GM12875 (cell line): Measurements from ENCODE around the gene CXCL12.

Experiments
- H3K4me3 ChIP-seq: one replicate; pipeline ENCODE4 v1.5.1; 2011; ENCODE audit warnings: low read depth, low read length, control low read depth
- CTCF ChIP-seq: IDR thresholded peaks from 2 replicates; pipeline ENCODE4 v1.5.1; 2011; ENCODE audit warnings: low read depth, mild to moderate bottlenecking, control low read depth, inconsistent platforms, low read length, moderate library complexity, borderline replicate concordance; ENCODE audit not compliant: insufficient read depth

CXCL12 gene

DNA sequence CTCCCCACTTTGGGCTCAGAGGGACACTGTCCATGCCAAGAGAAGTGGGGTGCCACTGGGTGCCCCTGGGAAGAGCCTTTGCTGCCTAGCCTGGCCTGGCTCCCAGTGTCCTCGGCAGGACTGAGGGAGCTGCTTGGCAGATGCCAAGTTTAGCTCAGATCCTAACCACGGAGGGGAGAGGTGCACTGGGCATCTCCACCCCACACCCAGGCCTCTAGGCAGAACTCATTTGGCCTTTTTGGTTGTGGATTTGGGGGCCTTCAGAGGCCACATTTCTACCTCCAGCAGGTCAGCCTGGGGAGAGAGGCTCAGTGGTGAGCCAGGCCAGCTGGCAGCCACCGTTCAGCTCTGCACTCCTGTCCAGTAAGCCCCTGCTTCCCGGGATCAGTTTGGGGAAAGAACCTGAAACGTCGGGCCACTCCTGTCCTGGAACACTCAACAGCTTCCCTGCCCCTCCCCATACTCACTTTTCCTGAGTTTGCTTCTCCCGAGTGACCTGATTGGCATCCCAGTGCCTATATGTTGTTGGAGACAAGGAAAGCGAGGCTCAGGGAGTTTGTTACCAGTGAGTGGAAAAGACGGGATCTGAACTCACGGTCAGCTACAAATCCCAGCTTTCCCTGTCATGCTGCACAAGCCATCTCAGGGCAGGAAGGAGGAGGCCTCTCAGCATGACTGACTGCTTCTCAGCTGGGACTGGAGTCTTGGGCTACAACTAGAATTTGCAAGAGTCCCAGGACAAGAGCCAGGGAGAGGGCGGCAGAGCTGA, 11.2 kb upstream of the CXCL12 start:
- no peak overlapping the region for H3K4me3 ChIP-seq
- TF ChIP-seq CTCF, result no peak

GRCh38 chr10:44395396-44395795, 10.5 kb upstream of the CXCL12 start:
- H3K4me3 ChIP-seq, result no peak overlapping the region
- TF ChIP-seq CTCF, result no peak

- TF ChIP-seq CTCF, result no peak
- no peak overlapping the region for H3K4me3 ChIP-seq
Measured at GRCh38 chr10:44394696-44395381, 9.9 kb upstream of the CXCL12 start.

GRCh38 chr10:44393834-44394547, 9.1 kb upstream of the CXCL12 start:
- no peak overlapping the region for H3K4me3 ChIP-seq
- no peak for TF ChIP-seq CTCF

DNA sequence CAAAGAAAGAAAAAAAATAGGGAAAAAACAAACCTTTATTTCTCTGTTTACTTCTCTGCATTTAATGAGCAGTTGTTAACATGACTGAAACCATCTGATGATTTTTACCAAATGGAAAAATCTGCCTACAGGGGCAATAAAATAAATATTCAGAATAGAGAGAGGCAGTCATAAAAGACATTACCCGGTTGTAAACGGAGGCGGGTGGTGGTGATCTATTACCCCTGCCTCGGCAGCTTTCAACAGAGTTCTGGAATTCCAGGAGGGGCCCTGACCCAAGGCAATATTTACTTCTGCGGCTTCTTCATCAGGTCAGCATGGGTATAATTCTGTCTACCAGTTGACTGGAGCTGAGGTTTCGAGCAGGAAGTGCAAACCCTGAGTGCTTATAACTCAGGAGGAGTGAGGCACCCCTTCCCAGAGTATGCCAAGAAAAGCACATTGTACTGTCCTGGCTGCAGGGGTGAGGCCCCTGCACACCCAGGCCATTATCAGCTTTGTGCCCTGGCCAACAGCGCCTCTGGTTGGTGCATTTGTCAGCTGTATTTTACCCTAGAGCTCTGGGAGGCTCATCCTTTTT, 8.2 kb upstream of the CXCL12 start:
- TF ChIP-seq CTCF, result no peak
- H3K4me3 ChIP-seq, result no peak overlapping the region

GRCh38 chr10:44392420-44392819, 7.5 kb upstream of the CXCL12 start:
- no peak for TF ChIP-seq CTCF
- no peak overlapping the region for H3K4me3 ChIP-seq

DNA sequence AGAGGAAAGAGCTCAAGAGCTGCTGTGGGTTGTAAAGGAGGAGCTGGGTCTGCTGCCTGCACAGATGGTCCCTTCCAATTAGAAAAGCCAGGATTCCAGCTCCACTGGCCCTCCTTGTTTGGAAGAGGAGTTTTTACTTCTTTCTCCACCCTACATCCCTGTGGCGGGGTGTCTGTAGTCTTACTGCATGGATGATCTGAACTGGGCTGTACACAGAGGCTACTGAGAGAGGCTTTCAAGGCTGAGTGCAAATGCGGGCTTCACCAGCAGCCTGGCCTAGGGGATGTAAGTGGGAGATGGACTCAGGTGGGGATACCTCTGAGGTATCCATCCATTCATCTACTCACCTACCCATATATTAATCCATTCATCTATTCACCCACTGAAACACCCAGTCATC, 7.1 kb upstream of the CXCL12 start:
- no peak for TF ChIP-seq CTCF
- no peak overlapping the region for H3K4me3 ChIP-seq
